ENCODE results near the gene EIF3L.
A peak's percentile ranks its signal among the peaks of the same experiment; 100 is the strongest.

Gene EIF3L

DNA sequence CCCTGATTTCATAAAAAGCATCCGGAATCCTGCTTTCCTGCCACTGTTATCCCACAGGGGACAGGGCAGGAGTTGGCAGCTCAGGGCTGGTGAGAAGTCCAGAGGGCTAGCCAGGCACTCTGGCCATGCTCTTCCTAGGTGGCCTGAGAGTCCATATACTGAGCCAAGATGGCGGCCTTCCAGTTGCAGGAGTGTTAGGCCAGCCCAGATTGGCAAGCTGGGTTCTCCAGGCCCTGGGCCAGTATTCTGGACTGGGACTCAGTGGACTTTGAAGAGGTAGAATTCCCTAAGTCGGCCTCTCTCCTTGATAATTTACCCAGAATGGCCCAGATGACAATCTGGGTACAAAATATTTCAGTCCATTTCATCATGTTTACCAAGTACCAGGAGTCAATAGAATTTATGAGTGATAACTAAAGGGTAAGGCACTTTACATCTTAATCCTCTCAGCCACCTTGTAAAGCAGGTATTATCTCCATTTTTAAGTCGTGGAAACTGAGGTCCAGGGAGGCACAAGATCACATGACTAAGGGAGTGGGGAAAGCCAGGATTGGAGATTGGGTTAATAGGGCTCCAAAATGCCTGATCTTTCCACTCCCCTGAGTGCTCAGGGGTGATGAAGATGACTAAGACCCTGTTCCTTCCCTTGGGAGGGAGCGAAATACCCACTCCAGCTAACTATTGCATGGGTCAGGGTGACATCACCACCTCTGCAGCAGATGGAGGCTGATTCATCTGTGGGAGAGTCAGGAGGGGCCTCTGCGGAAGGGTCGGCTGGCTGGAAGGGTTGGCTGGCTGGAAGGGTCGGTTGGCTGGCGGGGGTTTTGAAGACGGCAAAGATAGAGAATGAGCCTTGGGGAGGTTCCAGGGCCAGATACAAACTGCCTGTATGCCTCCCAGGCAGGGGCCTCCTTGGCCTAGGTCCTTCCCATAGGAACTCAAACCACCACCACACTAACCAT is 55.6 kb downstream of the EIF3L start:
- peak; percentile 93 to 97 for DNase-seq
- H3K14ac ChIP-seq (ENCODE audit: low read length): peak overlapping the region; percentile 97
- H3K4me3 ChIP-seq (ENCODE audit: low read depth, low read length): no peak overlapping the region
- peak overlapping the region; percentile 97 for H2BK5ac ChIP-seq (ENCODE audit: low read depth, low read length, poor library complexity)
- WGBS (ENCODE audit: extremely low coverage, insufficient coverage, insufficient read length): no CpG with 5 or more reads among the region's 10 CpGs
- peak overlapping the region; percentile 65 for H3K4me2 ChIP-seq (ENCODE audit: low read length)
- H4K8ac ChIP-seq (ENCODE audit: low read depth, low read length): peak overlapping the region; percentile 82
- peak overlapping the region; percentile 99 for H3K27ac ChIP-seq (ENCODE audit: low read depth, low read length)
- peaks cover 23 to 27% of the 10 kb centered on the region in 2 experiments for H3K4me1 ChIP-seq (ENCODE audit: control insufficient read depth in 1 of 2, insufficient read depth in 2 of 2, low read length in 2 of 2)
- peaks cover 28% of the 10 kb centered on the region for H3K79me2 ChIP-seq (ENCODE audit: control insufficient read depth, insufficient read depth, low read length, poor library complexity)
- peak overlapping the region; percentile 41 for H2AFZ ChIP-seq (ENCODE audit: insufficient read depth, low read length, poor library complexity)
- H3K18ac ChIP-seq (ENCODE audit: low read length): peak overlapping the region; percentile 94
- H2BK12ac ChIP-seq (ENCODE audit: low read length): peak overlapping the region; percentile 96
- no peaks in the 10 kb centered on the region for H3K27me3 ChIP-seq (ENCODE audit: insufficient read depth, low read length)
- peak overlapping the region; percentile 95 for H2AK5ac ChIP-seq (ENCODE audit: low read length)
- H2BK120ac ChIP-seq (ENCODE audit: insufficient read depth, low read length, poor library complexity): peak overlapping the region; percentile 99
- no peak overlapping the region for H3K9ac ChIP-seq (ENCODE audit: low read length)
- H4K91ac ChIP-seq (ENCODE audit: low read depth, low read length): peak overlapping the region; percentile 98
- peaks cover 35% of the 10 kb centered on the region for H3K79me1 ChIP-seq (ENCODE audit: low read length)
- H3K23ac ChIP-seq (ENCODE audit: low read length): no peak overlapping the region
- peak overlapping the region; percentile 72 for H4K12ac ChIP-seq (ENCODE audit: low read depth, low read length)
- H3K9me3 ChIP-seq (ENCODE audit: insufficient read depth, low read depth, low read length): no peaks in the 10 kb centered on the region
- peaks cover 3 to 6% of the 10 kb centered on the region in 2 experiments for H3K36me3 ChIP-seq (ENCODE audit: control insufficient read depth in 1 of 2, insufficient read depth in 2 of 2, low read length in 2 of 2)
- H3K4ac ChIP-seq (ENCODE audit: low read depth, low read length): peak overlapping the region; percentile 78

DNA sequence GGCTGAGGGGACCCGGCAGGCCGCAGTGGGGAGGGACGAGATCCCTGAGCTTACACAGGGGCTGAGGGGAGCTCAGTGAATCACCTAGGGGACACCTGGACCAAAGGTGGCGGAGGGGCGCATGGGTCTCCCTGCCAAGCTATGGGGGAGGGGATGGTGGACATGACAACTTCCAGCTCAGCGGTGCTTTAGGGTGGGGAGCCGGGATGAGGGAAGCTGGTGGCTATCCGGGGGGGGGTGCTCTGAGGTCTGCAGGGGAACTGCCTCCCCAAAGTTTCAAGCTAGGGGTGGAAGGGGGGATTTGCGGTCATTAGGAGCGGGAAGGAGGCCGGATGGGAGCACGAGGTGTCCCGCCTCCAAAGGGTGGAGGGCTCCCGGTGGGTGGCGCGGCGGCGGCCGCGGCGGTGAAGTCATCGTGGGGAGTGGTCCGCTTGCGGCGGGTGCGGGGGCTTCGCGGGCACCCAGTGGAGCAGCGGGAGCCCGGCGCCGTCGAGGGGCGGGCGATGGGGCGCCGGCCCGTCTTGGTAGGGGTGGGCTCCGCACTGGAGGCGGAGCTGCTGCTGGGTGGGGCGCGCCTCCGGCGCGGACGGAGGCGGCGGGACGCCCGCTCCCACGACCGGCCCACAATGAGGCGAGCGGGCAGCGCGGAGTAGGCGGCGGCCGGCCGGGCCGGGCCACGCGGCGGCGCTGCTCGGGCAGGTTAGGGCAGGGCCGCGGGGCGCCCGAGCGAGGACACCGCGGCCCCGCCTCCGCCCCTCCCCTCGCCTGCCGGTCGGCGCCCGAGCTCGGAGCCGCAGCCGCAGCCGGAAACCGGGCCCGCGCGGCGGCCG is 56.5 kb downstream of the EIF3L start, which contains the start of gene MICALL1:
Gene MICALL1 (plus strand): TSS at position 764 of the 830 bp plus-strand sequence. CDS start 126 bp downstream, outside the sequence.
- Histone ChIP-seq H3K27ac (ENCODE audit: low read depth, low read length) (peak within 1 kb of the TSS; percentile 99), H3K4ac (ENCODE audit: low read depth, low read length) (peak within 1 kb of the TSS; percentile 99), H3K9ac (ENCODE audit: low read length) (peak within 1 kb of the TSS; percentile 79), H3K79me2 (ENCODE audit: control insufficient read depth, insufficient read depth, low read length, poor library complexity) (peaks cover 31% of the 10 kb centered on the region), H2AFZ (ENCODE audit: insufficient read depth, low read length, poor library complexity) (peak within 1 kb of the TSS; percentile 85), H3K23ac (ENCODE audit: low read length) (no peak within 1 kb of the TSS), H3K36me3 (ENCODE audit: control insufficient read depth in 1 of 2, insufficient read depth in 2 of 2, low read length in 2 of 2) (peaks cover 9 to 13% of the 10 kb centered on the region in 2 experiments), H3K4me2 (ENCODE audit: low read length) (peak within 1 kb of the TSS; percentile 65), H3K79me1 (ENCODE audit: low read length) (peaks cover 36% of the 10 kb centered on the region), H3K4me3 (ENCODE audit: low read depth, low read length) (peak within 1 kb of the TSS; percentile 85), H3K4me1 (ENCODE audit: control insufficient read depth in 1 of 2, insufficient read depth in 2 of 2, low read length in 2 of 2) (peaks cover 28 to 35% of the 10 kb centered on the region in 2 experiments), H3K27me3 (ENCODE audit: insufficient read depth, low read length) (no peaks in the 10 kb centered on the region), H3K9me3 (ENCODE audit: insufficient read depth, low read depth, low read length) (no peaks in the 10 kb centered on the region), H4K91ac (ENCODE audit: low read depth, low read length) (peak within 1 kb of the TSS; percentile 99), H2AK5ac (ENCODE audit: low read length) (peak within 1 kb of the TSS; percentile 96), H3K14ac (ENCODE audit: low read length) (peak within 1 kb of the TSS; percentile 98), H4K8ac (ENCODE audit: low read depth, low read length) (peak within 1 kb of the TSS; percentile 97), H2BK5ac (ENCODE audit: low read depth, low read length, poor library complexity) (peak within 1 kb of the TSS; percentile 98), H2BK12ac (ENCODE audit: low read length) (peak within 1 kb of the TSS; percentile 86), H4K12ac (ENCODE audit: low read depth, low read length) (peak within 1 kb of the TSS; percentile 94), H2BK120ac (ENCODE audit: insufficient read depth, low read length, poor library complexity) (peak within 1 kb of the TSS; percentile 99), H3K18ac (ENCODE audit: low read length) (peak within 1 kb of the TSS; percentile 99)
- no CpG with 5 or more reads among the region's 90 CpGs for WGBS (ENCODE audit: extremely low coverage, insufficient coverage, insufficient read length)
- peak; percentile 62 to 82 for DNase-seq

DNA sequence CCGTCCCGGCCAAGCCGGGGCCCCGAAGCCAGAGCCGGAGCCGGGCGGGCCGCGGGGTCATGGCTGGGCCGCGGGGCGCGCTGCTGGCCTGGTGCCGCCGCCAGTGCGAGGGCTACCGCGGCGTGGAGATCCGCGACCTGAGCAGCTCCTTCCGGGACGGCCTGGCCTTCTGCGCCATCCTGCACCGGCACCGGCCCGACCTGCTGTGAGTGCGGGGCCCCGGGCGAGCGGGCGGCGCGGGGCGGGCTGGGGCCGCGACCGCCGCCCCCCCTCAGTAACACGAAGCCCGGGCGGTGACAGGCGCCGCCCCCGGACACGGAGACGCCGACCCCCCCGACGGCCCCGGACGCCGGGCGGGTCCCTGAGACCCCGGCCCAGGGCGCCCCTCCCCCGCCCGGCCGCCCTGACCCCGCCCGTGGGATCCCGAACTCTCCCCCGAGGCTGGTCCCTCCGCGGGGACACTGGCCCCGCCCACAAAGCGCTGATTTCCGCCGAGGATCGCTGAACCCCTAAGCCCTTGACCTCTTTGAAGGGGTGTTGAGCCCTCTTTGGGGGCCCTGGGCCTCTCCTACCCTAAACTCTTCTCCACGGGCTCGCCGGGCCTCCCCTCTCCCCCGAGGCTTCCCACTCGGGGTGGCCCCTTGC is 57.3 kb downstream of the EIF3L start:
- H2BK120ac ChIP-seq (ENCODE audit: insufficient read depth, low read length, poor library complexity): peak overlapping the region; percentile 93
- H3K36me3 ChIP-seq (ENCODE audit: control insufficient read depth in 1 of 2, insufficient read depth in 2 of 2, low read length in 2 of 2): peaks cover 15 to 18% of the 10 kb centered on the region in 2 experiments
- no peak for DNase-seq
- peak overlapping the region; percentile 65 for H3K4me2 ChIP-seq (ENCODE audit: low read length)
- WGBS (ENCODE audit: extremely low coverage, insufficient coverage, insufficient read length): no CpG with 5 or more reads among the region's 75 CpGs
- peak overlapping the region; percentile 99 for H3K4ac ChIP-seq (ENCODE audit: low read depth, low read length)
- peak overlapping the region; percentile 99 for H3K27ac ChIP-seq (ENCODE audit: low read depth, low read length)
- peak overlapping the region; percentile 97 for H4K8ac ChIP-seq (ENCODE audit: low read depth, low read length)
- H3K23ac ChIP-seq (ENCODE audit: low read length): no peak overlapping the region
- peak overlapping the region; percentile 94 for H4K12ac ChIP-seq (ENCODE audit: low read depth, low read length)
- H2BK5ac ChIP-seq (ENCODE audit: low read depth, low read length, poor library complexity): peak overlapping the region; percentile 98
- H3K79me2 ChIP-seq (ENCODE audit: control insufficient read depth, insufficient read depth, low read length, poor library complexity): peaks cover 34% of the 10 kb centered on the region
- H4K91ac ChIP-seq (ENCODE audit: low read depth, low read length): peak overlapping the region; percentile 99
- peak overlapping the region; percentile 85 for H3K4me3 ChIP-seq (ENCODE audit: low read depth, low read length)
- H3K9me3 ChIP-seq (ENCODE audit: insufficient read depth, low read depth, low read length): no peaks in the 10 kb centered on the region
- peaks cover 37% of the 10 kb centered on the region for H3K79me1 ChIP-seq (ENCODE audit: low read length)
- no peaks in the 10 kb centered on the region for H3K27me3 ChIP-seq (ENCODE audit: insufficient read depth, low read length)
- peak overlapping the region; percentile 99 for H3K18ac ChIP-seq (ENCODE audit: low read length)
- H2AFZ ChIP-seq (ENCODE audit: insufficient read depth, low read length, poor library complexity): peak overlapping the region; percentile 85
- H3K14ac ChIP-seq (ENCODE audit: low read length): peak overlapping the region; percentile 98
- H3K9ac ChIP-seq (ENCODE audit: low read length): peak overlapping the region; percentile 79
- H2BK12ac ChIP-seq (ENCODE audit: low read length): peak overlapping the region; percentile 11
- peak overlapping the region; percentile 96 for H2AK5ac ChIP-seq (ENCODE audit: low read length)
- H3K4me1 ChIP-seq (ENCODE audit: control insufficient read depth in 1 of 2, insufficient read depth in 2 of 2, low read length in 2 of 2): peaks cover 34 to 37% of the 10 kb centered on the region in 2 experiments

Measured in trophoblast cell (in vitro differentiated cells and primary cell).